Activated CD4-positive, alpha-beta memory T cell treated with anti-CD3 and anti-CD28 coated beads for 36 hours (primary cell): Measurements from ENCODE around the gene WWC2. TPM values are rescaled to one million over a fixed set of nuclear protein-coding genes. Genes with fewer than 3 reads are reported as not detected.

Source experiments
- CTCF ChIA-PET: fragments of 350-600 bp; sonication (Branson Sonifier 250); formaldehyde crosslinking; loops from one replicate; lab custom pipeline; 2021; ENCODE audit warnings: antibody characterized with exemption, inconsistent platforms; lab: Charles Lee
- POLR2A ChIA-PET: fragments of 350-600 bp; sonication (Branson Sonifier 250); formaldehyde crosslinking; loops from one replicate; lab custom pipeline; 2021; ENCODE audit warnings: antibody characterized with exemption; lab: Charles Lee
- DNase-seq: peaks from one replicate; pipeline ENCODE4 v3.0.0-alpha.2; 2020
- H3K27ac Mint-ChIP-seq: one replicate; pipeline ENCODE4 v1.8.0; 2021; ENCODE audit warnings: mixed read lengths
- H3K27me3 Mint-ChIP-seq: one replicate; pipeline ENCODE4 v1.8.0; 2021; ENCODE audit warnings: mixed read lengths
- H3K36me3 Mint-ChIP-seq: one replicate; pipeline ENCODE4 v1.8.0; 2021; ENCODE audit warnings: mixed read lengths
- H3K4me1 Mint-ChIP-seq: one replicate; pipeline ENCODE4 v1.8.0; 2021; ENCODE audit warnings: low read depth, mixed read lengths
- H3K4me3 Mint-ChIP-seq: one replicate; pipeline ENCODE4 v1.8.0; 2021; ENCODE audit warnings: mild to moderate bottlenecking, mixed read lengths
- H3K9me3 Mint-ChIP-seq: one replicate; pipeline ENCODE4 v1.8.0; 2021; ENCODE audit warnings: mixed read lengths
- intact Hi-C: fragments of 100-400 bp; cut with micrococcal nuclease; formaldehyde crosslinking; loops from one replicate; pipeline ENCODE4 v1.15.1; 2023
- total RNA-seq, 2 experiments: library from RNA; stranded (reverse); gene quantifications; one replicate each; pipeline ENCODE4 v1.2.3, GENCODE V29; 2021

The WWC2 gene
- total RNA-seq, 2 experiments from 2014 or later: 3.6 to 5.4 TPM

DNA sequence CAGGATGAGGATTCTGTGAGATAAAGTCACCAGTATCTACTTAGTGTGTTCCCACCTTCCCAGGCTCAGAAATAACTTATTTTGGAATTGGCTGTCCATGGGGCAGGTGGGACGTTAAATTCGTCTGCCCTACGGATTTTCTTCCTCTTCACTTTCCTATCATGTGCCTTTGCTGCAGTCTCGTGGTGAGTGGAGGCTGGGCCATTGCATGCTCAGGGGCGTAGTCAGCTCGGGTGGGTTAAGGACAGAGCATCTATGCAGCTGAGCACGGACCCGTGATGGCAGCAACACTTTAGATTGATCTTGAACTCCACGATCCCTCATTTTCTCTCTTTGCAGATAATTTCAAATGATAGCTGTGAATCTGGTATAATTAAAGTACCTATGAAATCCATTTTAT lies 169.5 kb downstream of the WWC2 start:
- H3K9me3 Mint-ChIP-seq: no peaks in the 10 kb centered on the region
- peaks cover 2% of the 10 kb centered on the region for H3K27me3 Mint-ChIP-seq
- ChIA-PET CTCF (interaction anchor here (1.6 kb wide), 1 partner anchor 13 kb away, joined by 4 read pairs; no protein-coding TSS in a partner anchor), POLR2A (no interaction called here)
- H3K27ac Mint-ChIP-seq: no peak overlapping the region
- peaks cover 1% of the 10 kb centered on the region for H3K36me3 Mint-ChIP-seq
- H3K4me3 Mint-ChIP-seq: no peak overlapping the region
- no peaks in the 10 kb centered on the region for H3K4me1 Mint-ChIP-seq
- intact Hi-C loops: no loop called here
- DNase-seq: no peak

DNA sequence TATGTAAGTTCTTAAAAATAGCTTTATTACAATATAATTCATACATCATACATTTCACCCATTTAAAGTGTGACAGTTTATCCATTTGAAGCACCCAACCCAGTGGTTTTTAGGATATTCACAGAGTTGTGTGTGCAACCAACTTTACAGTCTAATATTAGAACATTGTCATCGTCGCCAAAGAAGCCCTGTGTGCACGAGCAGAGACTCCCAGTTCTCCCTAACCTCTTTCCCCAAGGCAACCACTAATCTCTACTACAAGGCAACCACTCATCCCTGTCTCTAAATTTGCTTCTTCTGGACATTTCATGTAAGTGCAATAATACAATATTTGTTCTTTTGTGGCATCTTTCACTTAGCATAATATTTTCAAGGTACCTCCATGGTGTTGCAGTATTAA lies 173.3 kb downstream of the WWC2 start:
- peaks cover 20% of the 10 kb centered on the region for H3K36me3 Mint-ChIP-seq
- ChIA-PET CTCF (interaction anchor here (2.9 kb wide), 1 partner anchor 10 kb away, joined by 15 read pairs; no protein-coding TSS in a partner anchor), POLR2A (no interaction called here)
- H3K4me3 Mint-ChIP-seq: no peak overlapping the region
- intact Hi-C loops: no loop called here
- H3K9me3 Mint-ChIP-seq: peaks cover 24% of the 10 kb centered on the region
- DNase-seq: no peak
- no peaks in the 10 kb centered on the region for H3K27me3 Mint-ChIP-seq
- no peak overlapping the region for H3K27ac Mint-ChIP-seq
- no peaks in the 10 kb centered on the region for H3K4me1 Mint-ChIP-seq

DNA sequence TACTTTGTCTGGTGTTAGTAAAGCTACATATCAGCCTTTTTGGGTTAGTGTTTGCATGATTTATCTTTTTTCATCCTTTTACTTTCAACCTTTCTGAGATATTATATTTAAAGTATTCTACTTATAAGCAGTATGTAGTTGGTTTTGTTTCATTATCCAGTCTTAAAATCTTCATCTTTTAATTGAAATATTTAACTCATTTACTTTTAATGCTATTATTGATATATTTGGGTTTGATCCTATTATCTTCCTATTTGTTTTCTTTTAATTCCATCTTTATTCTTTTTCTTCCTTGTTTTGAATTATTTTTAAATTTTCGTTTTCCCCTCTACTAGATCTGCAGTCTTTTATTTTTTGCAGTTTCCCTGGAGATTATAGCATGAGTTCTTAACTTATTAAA lies 177.0 kb downstream of the WWC2 start:
- intact Hi-C loops: no loop called here
- CTCF ChIA-PET: no interaction called here
- no peaks in the 10 kb centered on the region for H3K4me1 Mint-ChIP-seq
- H3K27ac Mint-ChIP-seq: no peak overlapping the region
- DNase-seq: no peak
- POLR2A ChIA-PET: no interaction called here
- peaks cover 20% of the 10 kb centered on the region for H3K36me3 Mint-ChIP-seq
- no peaks in the 10 kb centered on the region for H3K27me3 Mint-ChIP-seq
- H3K9me3 Mint-ChIP-seq: peaks cover 24% of the 10 kb centered on the region
- H3K4me3 Mint-ChIP-seq: no peak overlapping the region

DNA sequence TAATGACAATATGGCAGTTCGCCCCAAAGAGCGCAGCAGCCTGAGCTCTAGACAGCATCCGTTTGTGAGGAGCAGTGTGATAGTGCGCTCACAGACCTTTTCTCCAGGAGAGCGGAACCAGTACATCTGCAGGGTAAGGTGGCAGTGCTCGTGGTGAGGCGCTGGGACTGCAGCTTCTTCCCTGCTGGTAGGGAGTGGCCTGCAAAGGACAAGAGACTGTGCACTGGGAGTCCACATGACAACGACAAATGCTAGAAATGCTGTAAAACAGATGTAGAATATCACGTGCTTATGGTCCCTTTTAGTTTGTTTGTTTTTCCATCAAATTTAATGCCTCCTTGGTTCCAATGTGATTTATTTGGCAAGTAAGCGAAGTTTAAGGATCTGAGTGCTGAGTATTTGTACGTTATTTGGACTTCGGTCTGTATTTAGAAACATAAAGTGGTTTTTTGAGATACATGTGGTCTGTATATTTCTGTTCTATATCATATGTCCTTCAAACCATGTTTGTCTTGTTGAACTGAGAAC lies 185.3 kb downstream of the WWC2 start:
- H3K27me3 Mint-ChIP-seq: no peaks in the 10 kb centered on the region
- H3K36me3 Mint-ChIP-seq: peaks cover 4% of the 10 kb centered on the region
- ChIA-PET POLR2A (no interaction called here), CTCF (no interaction called here)
- intact Hi-C loops: no loop called here
- no peak for DNase-seq
- H3K27ac Mint-ChIP-seq: no peak overlapping the region
- no peak overlapping the region for H3K4me3 Mint-ChIP-seq
- no peaks in the 10 kb centered on the region for H3K4me1 Mint-ChIP-seq
- H3K9me3 Mint-ChIP-seq: no peaks in the 10 kb centered on the region

DNA sequence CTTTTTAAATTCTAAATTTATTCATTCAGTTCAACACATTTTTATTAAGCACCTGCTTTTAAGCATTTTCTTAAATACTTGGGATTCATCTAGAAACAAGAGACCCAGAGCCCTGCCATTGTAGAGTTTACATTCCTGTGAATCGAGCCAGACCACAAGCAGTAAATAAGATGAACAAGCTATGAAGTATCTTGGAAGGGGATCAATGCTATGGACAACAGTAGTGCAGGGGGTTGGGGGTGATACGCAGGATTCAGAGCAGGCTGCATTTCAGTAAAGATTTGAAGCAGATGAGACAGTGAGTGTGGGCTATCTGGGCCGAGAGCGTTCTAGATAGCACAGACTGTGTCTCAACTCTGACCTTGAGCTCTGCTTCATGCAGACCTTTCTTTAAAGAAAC lies 185.9 kb downstream of the WWC2 start:
- no peaks in the 10 kb centered on the region for H3K9me3 Mint-ChIP-seq
- CTCF ChIA-PET: no interaction called here

DNA sequence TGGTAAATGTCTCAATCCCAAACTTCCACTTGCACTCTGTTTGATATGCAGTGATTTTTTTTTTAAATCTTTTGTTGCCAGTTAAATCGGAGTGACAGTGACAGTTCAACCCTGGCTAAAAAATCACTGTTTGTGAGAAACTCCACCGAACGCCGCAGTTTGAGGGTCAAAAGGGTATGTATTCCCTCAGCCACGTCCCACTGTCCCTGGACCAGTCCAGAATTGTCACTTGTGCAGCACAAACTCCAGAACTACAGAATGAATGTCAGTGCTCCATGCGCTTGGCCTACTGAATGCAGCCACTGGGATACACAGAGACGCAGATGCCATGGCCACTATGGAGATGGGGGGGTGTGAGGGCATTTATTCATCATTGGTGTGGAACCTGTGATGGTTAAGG lies 186.8 kb downstream of the WWC2 start:
- CTCF ChIA-PET: no interaction called here
- no peak for DNase-seq
- Mint-ChIP-seq H3K4me1 (no peaks in the 10 kb centered on the region), H3K36me3 (peaks cover 4% of the 10 kb centered on the region), H3K4me3 (no peak overlapping the region), H3K27me3 (no peaks in the 10 kb centered on the region), H3K9me3 (no peaks in the 10 kb centered on the region), H3K27ac (no peak overlapping the region)
- intact Hi-C loops: no loop called here
- POLR2A ChIA-PET: no interaction called here

More for the DNA sequence above, 185.9 kb downstream of the WWC2 start:
- intact Hi-C loops: no loop called here
- Mint-ChIP-seq H3K4me3 (no peak overlapping the region), H3K4me1 (no peaks in the 10 kb centered on the region), H3K27me3 (no peaks in the 10 kb centered on the region), H3K27ac (no peak overlapping the region), H3K36me3 (peaks cover 4% of the 10 kb centered on the region)
- no peak for DNase-seq
- POLR2A ChIA-PET: no interaction called here

DNA sequence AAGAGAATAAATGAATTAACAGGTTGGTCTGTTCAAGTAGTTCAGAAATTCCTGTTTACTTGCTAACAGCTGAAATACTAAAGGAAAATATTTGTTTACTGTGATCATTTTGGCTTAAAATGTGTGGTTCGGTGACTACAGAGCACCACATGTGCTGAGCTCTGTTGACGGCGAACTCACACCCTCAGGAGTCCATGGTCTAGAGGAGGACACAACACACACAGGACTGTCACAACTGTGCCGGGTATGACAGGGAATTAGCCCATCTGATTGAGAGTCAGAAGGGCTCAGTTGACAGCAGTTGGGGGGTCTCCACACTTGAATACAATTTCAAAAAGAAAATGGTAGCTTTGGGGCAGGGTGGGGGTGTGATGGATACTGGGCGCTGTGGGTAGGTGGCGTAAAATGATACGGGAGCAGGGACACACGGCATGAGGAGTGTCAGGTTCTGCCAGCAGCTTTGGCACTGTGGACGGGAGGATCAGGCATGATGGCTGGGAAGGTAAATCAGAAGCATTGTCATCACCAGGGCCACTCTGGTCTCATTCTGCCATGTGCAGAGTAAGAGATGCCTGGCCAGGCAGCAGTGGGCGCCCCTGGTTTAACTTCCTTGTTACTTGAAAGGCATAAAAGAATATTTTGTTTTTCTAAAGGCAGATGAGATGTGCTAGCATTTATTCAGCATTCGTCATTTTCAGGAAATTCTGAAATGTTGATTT lies 187.7 kb downstream of the WWC2 start:
- Mint-ChIP-seq H3K36me3 (peaks cover 4% of the 10 kb centered on the region), H3K9me3 (no peaks in the 10 kb centered on the region), H3K27ac (no peak overlapping the region), H3K27me3 (no peaks in the 10 kb centered on the region), H3K4me1 (no peaks in the 10 kb centered on the region), H3K4me3 (no peak overlapping the region)
- POLR2A ChIA-PET: no interaction called here
- no peak for DNase-seq
- CTCF ChIA-PET: interaction anchor here (0.6 kb wide), 1 partner anchor 748 kb away, joined by 3 read pairs; no protein-coding TSS in a partner anchor
- intact Hi-C loops: no loop called here

DNA sequence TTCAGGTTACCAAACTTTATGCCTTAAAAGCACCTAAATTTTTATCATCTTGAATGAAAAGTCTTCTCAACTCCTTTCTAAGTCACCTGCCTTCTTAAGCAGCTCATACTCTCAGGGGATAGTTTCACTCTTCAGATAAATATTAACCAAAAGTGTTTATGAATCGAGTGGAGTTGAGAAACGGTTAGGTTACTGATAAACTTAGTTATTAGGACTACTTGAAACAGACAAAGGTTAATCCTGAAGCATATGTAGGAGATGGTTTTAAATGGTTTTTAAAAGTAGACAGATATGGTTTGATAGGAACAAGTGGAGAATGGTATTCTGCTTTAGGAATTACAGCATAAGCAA lies 188.2 kb downstream of the WWC2 start:
- Mint-ChIP-seq H3K27ac (no peak overlapping the region), H3K9me3 (no peaks in the 10 kb centered on the region), H3K27me3 (no peaks in the 10 kb centered on the region), H3K4me3 (no peak overlapping the region), H3K4me1 (no peaks in the 10 kb centered on the region), H3K36me3 (peaks cover 4% of the 10 kb centered on the region)
- POLR2A ChIA-PET: no interaction called here
- CTCF ChIA-PET: no interaction called here
- intact Hi-C loops: no loop called here
- no peak for DNase-seq

DNA sequence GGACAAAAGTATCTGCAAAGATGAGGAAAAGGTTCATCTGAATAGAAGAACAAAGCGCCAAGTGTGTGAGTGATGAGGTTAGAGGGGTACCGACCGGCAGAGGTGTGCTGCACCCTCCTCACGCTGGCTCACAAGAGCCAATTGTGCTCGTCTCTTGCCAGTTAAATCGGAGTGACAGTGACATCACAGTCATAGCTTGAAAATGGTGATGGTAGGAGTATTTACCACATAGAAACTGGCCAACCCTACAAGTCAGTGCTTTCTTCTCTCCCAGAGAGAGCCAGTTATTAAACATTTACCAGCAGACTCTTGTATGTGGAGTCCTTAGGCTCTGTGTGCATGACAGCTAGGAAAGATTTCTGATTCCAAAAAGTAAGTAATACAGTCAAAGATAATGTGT lies 188.6 kb downstream of the WWC2 start:
- DNase-seq: no peak
- Mint-ChIP-seq H3K27ac (no peak overlapping the region), H3K9me3 (no peaks in the 10 kb centered on the region), H3K36me3 (peaks cover 4% of the 10 kb centered on the region), H3K27me3 (no peaks in the 10 kb centered on the region), H3K4me3 (no peak overlapping the region), H3K4me1 (no peaks in the 10 kb centered on the region)
- CTCF ChIA-PET: no interaction called here
- POLR2A ChIA-PET: no interaction called here
- intact Hi-C loops: no loop called here

DNA sequence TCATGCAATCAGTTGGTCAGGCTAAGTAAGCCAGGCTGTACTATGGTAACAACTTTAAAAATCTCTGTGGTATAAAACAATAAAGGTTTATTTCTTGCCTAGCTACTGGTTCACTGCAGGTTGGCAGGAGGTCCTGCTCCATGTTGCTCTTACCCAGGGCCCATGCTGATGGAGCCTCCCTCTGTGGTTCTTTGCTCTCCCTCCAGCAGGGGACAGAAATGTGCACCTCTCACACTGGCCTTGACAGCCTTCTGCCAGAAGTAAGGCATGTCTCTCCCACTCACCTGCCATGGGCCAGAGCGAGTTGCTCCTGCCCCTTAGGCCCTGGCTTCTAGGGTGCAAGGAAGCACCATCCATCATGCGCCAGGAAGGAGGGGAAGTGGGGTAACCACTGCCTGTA lies 189.9 kb downstream of the WWC2 start:
- ChIA-PET POLR2A (no interaction called here), CTCF (interaction anchor here (1.5 kb wide), 1 partner anchor 118 kb away, joined by 3 read pairs; no protein-coding TSS in a partner anchor)
- intact Hi-C loops: no loop called here
- H3K27me3 Mint-ChIP-seq: no peaks in the 10 kb centered on the region
- no peak overlapping the region for H3K4me3 Mint-ChIP-seq
- H3K27ac Mint-ChIP-seq: no peak overlapping the region
- no peak for DNase-seq
- no peaks in the 10 kb centered on the region for H3K9me3 Mint-ChIP-seq
- peaks cover 4% of the 10 kb centered on the region for H3K36me3 Mint-ChIP-seq
- H3K4me1 Mint-ChIP-seq: no peaks in the 10 kb centered on the region

DNA sequence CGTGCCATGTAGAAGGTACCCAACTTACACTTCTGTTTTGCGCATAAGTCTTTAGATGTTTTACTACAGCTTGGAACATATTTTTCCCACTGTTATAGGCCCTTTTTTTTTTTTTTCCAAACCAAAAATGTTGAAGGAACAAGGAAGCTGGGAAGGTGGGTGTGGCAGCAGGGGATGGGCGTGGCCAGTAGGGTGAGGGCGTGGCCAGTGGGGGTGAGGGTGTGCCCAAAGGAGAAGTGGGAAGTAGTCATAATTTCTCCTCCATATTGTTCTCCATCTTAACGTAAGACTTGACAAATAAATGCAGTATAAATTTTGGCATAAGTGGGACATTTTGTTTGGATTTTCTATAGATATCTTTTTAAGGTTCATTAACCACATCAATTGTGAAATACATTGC lies 190.6 kb downstream of the WWC2 start:
- Mint-ChIP-seq H3K27me3 (no peaks in the 10 kb centered on the region), H3K9me3 (no peaks in the 10 kb centered on the region), H3K36me3 (peaks cover 2% of the 10 kb centered on the region), H3K27ac (no peak overlapping the region), H3K4me1 (no peaks in the 10 kb centered on the region), H3K4me3 (no peak overlapping the region)
- intact Hi-C loops: no loop called here
- CTCF ChIA-PET: interaction anchor here (1.5 kb wide), 1 partner anchor 118 kb away, joined by 3 read pairs; no protein-coding TSS in a partner anchor
- DNase-seq: no peak
- POLR2A ChIA-PET: no interaction called here

DNA sequence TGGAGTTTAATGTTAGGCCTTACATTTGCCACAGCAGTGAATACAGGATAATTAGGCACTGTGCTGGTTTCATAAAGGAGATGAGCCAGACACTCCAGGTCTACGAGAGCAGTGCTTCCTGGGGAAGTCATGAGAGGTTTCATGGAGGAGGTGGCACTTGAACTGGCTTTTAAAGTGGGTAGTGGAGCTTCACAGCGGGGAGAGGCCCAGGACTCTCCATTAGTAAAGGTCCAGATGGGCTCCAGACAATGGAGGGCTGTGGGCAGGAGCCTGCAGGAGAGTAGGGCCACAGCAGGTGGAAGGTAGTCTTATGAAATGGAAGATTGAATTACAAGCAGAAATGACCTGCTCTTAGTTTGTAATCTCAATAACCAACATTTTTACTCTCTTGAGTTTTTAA lies 192.0 kb downstream of the WWC2 start:
- H3K4me1 Mint-ChIP-seq: no peaks in the 10 kb centered on the region

DNA sequence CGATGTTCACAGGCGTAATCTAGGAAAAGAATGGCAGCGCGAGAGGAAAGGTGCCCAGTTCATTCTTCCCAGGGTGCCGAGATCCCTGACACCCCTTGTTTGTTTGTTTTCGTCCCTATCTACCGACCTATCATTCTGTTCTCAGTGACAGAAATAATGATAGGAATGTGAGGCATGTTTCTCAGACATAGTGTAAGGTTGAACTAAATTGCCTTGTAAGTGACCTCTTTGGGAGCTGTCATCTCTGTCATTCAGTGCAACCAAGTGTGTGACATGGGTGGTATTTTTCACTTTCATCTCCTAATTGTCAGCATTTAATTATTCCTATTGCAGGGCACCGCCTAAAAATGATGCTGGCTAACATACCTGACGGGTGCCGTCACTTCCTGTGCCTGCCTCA lies 196.7 kb downstream of the WWC2 start:
- no peaks in the 10 kb centered on the region for H3K27me3 Mint-ChIP-seq
- no peaks in the 10 kb centered on the region for H3K36me3 Mint-ChIP-seq
- no peak overlapping the region for H3K4me3 Mint-ChIP-seq
- H3K4me1 Mint-ChIP-seq: no peaks in the 10 kb centered on the region
- intact Hi-C loops: no loop called here
- no peaks in the 10 kb centered on the region for H3K9me3 Mint-ChIP-seq
- POLR2A ChIA-PET: no interaction called here
- CTCF ChIA-PET: interaction anchor here (1.0 kb wide), 1 partner anchor 14 kb away, joined by 3 read pairs; no protein-coding TSS in a partner anchor
- DNase-seq: no peak
- H3K27ac Mint-ChIP-seq: no peak overlapping the region

More for the DNA sequence above, 192.0 kb downstream of the WWC2 start:
- ChIA-PET CTCF (no interaction called here), POLR2A (no interaction called here)
- Mint-ChIP-seq H3K36me3 (peaks cover 2% of the 10 kb centered on the region), H3K27ac (no peak overlapping the region), H3K4me3 (no peak overlapping the region), H3K9me3 (no peaks in the 10 kb centered on the region), H3K27me3 (no peaks in the 10 kb centered on the region)
- no peak for DNase-seq
- intact Hi-C loops: no loop called here
